Measurements from ENCODE around the gene RAB3GAP1.
"Not testable (repeated sequence)": the region's sequence is repeated elsewhere in the genome, so short reads cannot be mapped to it uniquely, and the experiment has no call there.

Gene RAB3GAP1

GRCh38 chr2:135056790-135057189 is 4.7 kb downstream of the RAB3GAP1 start:
- no peak for DNase-seq

GRCh38 chr2:135059577-135059976 is 7.5 kb downstream of the RAB3GAP1 start:
- no peak for DNase-seq

DNA sequence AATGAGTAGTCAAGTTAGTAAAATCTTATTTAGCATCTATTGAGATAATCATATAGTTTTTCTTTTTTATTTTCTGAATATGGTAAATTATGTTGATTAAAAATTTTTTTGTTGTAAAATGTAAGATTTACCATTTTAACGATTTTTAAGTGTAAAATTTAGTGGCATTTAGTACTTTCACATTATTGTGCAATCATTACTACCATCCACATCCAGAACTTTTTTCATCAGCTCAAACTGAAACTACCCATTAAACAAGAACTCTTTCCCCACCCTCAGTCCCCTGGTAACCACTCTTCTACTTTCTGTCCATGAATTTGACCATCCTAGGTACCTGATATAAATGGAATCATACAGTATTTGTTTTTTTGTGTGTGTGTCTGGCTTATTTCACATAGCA is 11.1 kb downstream of the RAB3GAP1 start:
- DNase-seq: no peak

DNA sequence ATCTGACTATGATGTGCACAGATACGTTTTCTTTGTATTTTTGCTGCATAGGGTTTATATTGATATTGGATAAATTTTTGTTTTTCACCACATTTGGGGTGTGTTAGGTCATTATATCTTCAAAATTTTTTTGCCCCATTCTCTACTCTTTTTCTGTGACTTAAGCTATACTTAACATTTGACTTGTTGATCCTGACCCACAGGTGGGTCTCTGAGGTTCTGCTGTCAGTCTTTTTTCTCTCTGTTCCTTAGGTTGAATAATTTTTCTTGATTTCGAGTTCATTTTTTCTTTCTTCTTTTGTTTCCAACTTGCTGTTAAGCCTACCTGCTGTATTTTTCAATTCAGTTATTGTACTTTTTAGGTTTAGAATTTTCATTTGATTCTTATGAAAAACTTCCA is 12.1 kb downstream of the RAB3GAP1 start:
- no peak for DNase-seq

DNA sequence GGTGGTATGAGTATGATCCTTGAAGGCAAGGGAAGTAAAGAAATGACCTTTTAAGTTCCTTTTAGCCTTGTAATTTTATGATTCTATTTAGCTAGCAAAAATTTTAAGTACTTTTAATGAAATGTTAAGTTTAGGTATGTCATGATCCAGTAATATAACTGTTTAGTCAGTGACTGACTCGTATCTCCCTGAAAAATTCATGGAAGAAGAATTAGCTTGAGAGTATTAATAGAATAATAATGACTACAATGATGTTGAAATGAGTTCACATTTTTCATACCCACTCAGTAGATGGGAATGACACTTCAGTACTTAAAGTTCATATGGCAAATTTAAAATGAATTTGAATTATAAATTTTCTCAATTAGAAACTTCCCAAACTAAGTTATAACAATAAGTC is 14.6 kb downstream of the RAB3GAP1 start:
- no peak for DNase-seq

- no peak for DNase-seq
Observed at GRCh38 chr2:135072125-135072997, 20.3 kb downstream of the RAB3GAP1 start.

DNA sequence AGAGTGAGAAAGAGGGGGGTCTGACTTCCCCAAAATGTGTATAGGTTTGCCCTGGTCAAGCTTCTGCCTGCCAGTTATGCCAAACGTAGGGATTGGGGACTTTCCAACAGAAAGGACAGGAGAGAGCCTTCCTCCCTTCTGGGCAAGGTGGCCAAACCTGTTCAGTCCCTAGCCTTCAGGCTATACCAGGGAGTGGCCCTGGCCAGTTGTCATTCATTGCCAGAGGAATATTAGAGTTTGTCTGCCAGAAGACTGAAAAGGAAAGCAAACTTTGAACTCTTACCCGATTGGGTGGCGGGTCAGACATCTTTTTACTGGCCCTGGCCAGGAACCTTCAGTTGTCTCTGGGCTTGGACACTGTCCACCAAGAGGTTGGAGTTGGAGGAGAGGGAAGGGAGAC is 22.1 kb downstream of the RAB3GAP1 start:
- DNase-seq: no peak

- no peak for DNase-seq
Observed at GRCh38 chr2:135076556-135076955, 24.5 kb downstream of the RAB3GAP1 start.

DNA sequence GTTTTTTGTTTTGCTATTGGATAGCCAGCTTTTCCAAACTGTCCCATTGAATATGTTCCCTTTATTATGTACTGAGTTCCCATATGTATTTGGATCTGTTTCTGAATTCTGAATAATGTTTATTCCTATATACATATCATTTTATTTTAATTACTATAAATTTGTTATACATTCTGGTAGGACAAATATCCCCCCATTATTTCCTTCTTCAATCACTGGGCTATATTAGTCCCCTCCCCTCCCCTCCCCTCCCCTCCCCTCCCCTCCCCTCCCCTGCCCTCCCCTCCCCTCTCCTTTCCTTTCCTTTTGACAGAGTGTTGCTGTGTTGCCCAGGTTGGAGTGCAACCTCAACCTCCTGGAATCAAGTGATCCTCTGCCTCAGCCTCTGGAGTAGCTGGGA is 26.3 kb downstream of the RAB3GAP1 start:
- DNase-seq: no peak

GRCh38 chr2:135086222-135086621 is 34.1 kb downstream of the RAB3GAP1 start:
- no peak for DNase-seq

- DNase-seq: not testable (repeated sequence)
Observed at GRCh38 chr2:135089597-135089996, 37.5 kb downstream of the RAB3GAP1 start.

DNA sequence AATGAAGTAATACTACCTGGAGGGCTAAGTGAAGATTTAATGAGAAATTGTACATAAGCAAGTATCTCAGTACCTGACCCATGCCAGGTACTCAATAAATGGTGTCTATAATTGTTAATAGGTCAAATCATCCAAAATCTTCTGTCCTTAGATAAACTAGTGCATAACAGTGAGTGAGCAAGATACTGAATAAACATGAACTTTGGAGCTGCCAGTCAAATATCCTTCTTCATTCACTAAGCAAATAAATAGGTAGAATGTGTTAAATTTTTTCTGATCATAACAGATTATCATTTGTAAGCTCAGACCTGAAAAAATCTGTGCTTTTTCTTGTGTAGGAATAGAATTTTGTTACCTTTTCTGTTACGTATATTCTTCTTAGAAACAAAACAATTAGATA is 39.6 kb downstream of the RAB3GAP1 start:
- no peak for DNase-seq

DNA sequence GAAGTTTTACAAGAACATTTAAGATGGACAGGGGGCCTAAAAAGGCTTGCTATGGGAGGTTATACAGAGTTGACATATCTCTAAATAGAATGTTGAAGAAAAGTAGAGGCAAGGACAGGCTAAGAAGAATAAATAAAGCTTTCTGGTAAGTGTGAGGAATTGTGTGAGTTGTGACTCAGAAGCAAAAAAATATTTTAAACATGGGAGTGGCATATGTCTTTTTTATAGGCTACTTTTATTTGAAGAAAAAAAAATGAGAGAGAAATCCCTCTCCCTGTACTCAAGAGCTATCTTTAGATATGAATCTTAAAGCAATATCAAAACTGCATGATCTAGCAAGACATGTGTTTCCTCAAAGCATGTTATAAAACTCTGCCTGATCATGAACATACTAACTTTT is 41.1 kb downstream of the RAB3GAP1 start:
- no peak for DNase-seq

DNA sequence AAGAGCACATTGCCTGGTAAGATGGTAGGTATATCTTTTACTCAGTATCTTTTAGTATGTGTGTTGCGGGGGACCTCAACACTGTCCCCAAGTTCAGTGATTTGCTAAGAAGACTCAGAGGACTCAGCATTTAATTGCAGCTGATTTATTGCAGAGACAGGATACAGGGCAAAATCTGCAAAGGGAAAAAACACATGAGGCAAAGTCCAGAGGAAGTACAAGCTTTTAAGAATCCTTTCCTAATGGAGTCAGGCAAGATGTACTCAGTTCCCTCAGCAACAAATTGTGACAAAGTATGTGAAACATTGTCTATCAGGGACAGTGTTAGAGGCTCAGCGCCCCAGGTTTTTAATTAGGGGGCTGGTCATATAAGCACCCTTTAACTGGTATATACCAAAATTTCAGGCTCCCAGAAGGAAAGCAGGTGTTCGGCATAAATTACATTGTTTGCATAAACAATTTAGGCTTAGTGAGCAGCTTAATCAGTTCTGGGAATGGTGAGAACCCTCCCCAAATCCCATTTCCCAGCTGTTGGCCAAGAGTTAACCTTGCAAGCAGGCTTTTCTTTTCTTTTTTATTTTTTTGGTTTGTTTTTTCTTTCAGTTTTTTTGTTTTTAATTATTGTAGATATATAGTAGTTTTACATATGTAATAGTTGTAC is 41.7 kb downstream of the RAB3GAP1 start:
- no peak for DNase-seq

DNA sequence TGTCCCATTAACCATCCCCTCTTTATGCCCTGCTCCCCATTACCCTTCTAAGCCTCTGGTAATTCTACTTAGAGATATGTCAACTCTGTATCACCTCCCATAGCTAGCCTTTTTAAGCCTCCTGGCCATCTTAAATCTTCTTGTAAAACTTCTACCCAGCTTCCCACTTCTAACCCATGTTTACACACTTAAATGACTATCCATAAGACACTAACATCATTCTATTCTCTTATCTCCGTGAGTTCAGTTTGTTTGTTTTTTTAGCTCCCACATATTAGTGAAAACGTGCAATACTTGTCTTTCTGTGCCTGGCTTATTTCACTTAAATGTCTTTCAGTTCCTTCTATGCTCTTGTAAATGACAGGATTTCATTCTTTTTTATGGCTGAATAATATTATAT is 42.4 kb downstream of the RAB3GAP1 start:
- no peak for DNase-seq

DNA sequence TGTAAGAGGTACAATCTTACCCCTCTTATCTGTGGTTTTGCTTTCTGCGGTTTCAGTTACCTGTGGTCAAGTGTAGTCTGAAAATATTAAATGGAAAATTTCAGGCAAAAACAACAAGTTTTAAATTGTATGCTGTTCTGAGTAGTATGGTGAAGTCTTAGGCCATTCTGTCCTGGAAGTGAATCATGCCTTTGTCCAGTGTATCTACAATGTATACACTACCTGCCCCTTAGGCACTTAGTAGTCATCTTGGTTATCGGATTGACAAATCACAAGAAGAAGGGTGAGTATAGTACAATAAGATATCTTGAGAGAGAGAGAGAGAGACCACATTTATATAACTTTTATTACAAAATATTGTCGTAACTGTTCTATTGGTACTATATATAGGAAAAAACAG is 43.5 kb downstream of the RAB3GAP1 start:
- DNase-seq: no peak

DNA sequence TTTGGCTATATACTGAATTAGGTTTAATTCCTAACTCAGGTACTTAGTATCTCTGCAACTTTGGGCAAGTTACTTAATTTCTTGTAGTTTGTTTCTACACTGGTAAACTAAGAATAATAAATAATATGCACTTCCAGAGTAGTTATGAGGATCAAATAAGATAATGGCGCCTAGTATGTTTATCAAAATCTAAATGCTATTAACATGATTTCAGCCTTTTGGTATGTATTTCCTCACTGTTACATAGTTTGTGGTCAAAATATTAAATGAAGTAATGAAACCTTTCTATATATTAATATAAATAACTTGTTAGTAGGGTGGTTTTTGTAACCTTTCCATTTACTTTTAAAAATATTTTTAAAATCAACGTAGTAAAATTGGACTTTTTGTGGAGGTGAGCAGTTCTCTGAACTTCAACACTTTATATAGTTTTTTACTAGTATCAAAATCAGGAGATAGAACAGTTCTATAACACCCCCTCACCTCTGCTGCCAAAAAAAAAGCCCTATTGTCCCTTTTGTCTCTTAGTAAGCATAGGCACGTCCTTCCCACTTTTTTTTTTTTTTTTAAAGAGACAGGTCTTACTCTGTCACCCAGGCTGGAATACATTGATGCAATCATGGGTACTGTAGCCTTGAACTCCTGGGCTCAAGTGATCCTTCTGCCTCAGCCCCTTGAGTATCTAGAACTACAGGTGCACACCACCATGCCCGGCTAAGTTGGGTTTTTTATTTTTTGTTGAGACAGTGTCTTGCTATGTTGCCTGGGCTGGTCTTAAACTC is 44.8 kb downstream of the RAB3GAP1 start:
- DNase-seq: no peak

DNA sequence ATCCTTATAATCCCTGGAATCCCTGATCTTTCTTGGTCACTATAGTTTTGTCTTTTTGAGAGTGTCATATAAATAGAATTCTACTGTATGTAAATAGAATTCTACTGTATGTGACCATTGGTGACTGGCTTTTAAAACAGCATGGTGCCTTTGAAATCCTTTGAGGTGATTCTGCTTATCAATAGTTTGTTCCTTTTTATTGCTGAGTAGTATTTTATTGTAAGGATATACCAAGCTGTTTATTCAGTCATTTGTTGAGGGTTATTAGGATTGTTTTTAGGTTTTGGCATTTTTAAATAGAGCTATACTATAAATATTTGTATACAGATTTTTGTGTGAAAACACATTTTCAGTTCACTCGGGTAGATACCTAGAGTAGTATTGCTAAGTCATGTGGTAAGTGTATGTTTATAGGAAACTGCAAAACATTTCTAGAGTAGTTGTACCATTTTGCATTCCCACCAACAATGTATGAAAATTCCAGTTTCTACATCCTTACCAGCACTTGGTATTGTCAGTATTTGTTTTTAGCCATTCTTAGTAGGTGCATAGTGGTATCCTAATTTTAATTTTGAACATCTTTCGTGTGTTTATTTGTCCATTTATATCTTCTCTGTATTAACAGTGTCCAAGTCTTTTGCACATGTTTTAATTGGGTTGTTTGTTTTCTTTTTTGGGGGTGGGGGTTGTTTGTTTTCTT is 45.6 kb downstream of the RAB3GAP1 start:
- no peak for DNase-seq

- no peak for DNase-seq
Observed at GRCh38 chr2:135099802-135100483, 47.9 kb downstream of the RAB3GAP1 start.

DNA sequence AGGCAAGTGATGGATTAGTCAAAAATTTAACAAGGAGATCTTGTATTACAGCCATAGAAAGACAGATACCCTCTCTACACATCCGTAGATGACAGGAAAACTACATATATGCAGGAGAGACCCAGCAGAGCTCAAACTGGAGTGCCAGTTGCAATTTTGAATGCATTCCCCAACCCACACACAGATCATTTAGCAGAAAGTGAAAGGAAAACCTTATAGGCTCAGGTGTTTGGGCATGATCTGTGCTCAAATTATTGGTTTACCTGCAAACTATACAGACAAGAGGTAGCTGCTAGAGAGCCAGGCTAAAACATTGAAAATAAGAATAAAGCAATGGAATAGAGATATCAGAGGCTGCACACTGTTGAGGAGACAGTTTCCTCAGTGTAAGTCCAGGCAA is 51.8 kb downstream of the RAB3GAP1 start:
- no peak for DNase-seq

DNA sequence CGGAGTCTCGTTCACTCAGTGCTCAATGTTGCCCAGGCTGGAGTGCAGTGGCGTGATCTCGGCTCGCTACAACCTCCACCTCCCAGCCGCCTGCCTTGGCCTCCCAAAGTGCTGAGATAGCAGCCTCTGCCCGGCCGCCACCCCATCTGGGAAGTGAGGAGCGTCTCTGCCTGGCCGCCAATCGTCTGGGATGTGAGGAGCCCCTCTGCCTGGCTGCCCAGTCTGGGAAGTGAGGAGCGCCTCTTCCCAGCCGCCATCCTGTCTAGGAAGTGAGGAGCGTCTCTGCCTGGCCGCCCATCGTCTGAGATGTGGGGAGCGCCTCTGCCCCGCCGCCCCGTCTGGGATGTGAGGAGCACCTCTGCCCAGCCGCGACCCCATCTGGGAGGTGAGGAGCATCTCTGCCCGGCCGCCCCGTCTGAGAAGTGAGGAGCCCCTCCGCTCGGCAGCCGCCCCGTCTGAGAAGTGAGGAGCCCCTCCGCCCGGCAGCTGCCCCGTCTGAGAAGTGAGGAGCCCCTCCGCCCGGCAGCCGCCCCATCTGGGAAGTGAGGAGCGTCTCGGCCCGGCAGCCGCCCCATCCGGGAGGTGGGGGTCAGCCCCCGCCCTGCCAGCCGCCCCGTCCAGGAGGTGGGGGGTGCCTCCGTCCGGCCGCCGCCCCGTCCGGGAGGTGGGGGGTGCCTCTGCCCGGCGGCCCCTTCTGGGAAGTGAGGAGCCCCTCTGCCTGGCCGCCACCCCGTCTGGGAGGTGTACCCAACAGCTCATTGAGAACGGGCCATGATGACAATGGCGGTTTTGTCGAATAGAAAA is 53.6 kb downstream of the RAB3GAP1 start:
- not testable (repeated sequence) for DNase-seq

DNA sequence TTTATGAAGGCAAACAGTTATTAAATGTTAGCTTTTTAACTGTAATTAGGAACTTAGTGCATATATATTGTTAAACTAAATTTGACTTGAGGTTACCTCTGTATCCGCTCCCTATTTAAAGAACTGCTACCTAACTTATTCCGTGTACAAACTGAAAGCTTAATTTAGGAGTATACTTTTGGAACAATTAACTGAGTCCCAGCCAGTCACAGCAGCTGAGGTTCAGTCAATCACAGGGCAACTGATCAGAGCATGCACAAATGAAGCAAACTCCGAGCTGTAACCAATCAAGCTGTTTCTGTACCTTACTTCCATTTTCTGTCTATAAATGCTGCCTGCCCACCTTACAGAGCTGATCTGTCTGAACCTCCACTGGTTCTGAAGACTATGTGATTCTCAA is 61.2 kb downstream of the RAB3GAP1 start:
- no peak for DNase-seq
